HG02943 (cell line): Measurements from ENCODE around the gene LDLRAD4.

Experiments
- ATAC-seq: cut with Tn5 transposase; IDR thresholded peaks from one replicate; pipeline ENCODE4 v1.9.1; 2021; ENCODE audit warnings: mild to moderate bottlenecking, low read depth, moderate library complexity; ENCODE audit not compliant: unreplicated experiment

Gene LDLRAD4

GRCh38 chr18:13416208-13416607, 197.6 kb downstream of the LDLRAD4 start:
- ATAC-seq, result no peak

GRCh38 chr18:13416848-13417247, 198.3 kb downstream of the LDLRAD4 start:
- no peak for ATAC-seq

GRCh38 chr18:13418013-13418710, 199.6 kb downstream of the LDLRAD4 start:
- ATAC-seq, result no peak

DNA sequence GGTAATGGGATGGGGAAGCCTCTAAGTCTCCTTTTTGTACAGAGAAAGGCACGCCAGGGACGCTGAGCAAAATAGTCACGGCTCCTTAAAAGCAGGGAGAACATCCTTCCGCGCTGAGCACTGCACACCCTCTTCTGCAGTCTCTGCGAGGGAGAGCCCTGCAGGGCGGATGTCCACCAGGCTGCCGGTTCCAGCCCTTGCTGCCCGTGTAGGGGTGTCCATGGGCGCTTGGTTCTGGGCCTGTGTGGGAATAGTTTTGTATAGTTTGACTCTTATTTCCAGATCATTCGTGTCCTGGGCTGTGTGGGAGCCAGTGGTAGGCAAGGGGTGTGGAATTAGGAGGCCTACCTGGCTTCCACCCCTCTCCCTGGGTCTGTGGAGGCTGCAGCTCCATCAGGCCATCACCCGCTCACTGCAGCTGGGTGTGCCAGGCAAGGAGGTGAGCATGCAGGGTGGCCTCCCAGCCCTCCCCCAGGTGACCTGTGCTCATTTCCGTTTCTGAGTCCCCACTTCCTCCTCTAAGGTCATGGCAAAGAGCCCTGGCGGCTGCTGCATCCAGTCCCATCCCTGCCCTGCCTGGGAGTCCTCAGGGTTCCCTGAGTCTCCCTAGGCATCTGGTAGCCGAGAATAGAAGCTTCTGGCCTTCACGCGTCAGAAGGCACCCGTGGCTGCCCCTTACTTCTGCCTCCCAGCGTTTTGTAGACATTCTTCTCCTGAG, 202.6 kb downstream of the LDLRAD4 start:
- no peak for ATAC-seq

- no peak for ATAC-seq
These were observed 204.1 kb downstream of the LDLRAD4 start for GRCh38 chr18:13422541-13423147.

DNA sequence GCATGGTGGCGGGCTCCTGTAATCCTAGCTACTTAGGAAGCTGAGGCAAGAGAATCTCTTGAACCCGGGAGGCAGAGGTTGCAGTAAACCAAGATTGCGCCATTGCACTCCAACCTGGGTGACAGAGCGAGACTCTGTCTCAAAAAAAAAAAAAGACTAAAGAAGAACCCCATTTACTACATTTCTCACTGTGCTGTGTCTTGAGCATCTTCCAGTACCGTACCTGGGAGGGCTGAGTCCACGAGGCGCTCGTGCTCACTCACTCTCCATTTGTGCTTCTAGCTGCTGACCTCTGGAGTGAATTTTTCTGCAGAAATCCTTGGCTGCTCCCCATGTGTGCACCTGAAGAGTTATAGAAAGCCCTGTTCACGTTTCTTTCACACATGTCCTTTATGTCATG, 204.8 kb downstream of the LDLRAD4 start:
- ATAC-seq, result no peak

DNA sequence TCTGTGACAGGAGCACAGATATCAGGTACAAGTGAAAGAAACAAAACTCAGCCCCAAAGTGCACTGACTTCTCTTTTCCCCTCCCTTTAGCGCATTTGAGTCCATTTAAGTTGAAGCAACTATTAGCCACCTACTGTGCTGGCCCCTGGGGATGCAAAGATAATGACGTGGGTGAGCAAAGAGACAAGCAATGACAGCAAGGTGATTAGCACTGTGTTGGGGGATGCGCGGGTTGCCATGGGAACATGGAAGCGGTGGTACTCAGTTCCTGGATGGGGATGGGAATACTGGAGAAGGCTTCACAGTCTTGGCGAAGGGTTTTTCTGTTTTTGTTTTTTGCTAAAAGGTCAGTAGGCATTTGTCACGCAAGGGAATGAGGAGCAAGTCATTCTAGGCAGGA, 205.8 kb downstream of the LDLRAD4 start:
- no peak for ATAC-seq

DNA sequence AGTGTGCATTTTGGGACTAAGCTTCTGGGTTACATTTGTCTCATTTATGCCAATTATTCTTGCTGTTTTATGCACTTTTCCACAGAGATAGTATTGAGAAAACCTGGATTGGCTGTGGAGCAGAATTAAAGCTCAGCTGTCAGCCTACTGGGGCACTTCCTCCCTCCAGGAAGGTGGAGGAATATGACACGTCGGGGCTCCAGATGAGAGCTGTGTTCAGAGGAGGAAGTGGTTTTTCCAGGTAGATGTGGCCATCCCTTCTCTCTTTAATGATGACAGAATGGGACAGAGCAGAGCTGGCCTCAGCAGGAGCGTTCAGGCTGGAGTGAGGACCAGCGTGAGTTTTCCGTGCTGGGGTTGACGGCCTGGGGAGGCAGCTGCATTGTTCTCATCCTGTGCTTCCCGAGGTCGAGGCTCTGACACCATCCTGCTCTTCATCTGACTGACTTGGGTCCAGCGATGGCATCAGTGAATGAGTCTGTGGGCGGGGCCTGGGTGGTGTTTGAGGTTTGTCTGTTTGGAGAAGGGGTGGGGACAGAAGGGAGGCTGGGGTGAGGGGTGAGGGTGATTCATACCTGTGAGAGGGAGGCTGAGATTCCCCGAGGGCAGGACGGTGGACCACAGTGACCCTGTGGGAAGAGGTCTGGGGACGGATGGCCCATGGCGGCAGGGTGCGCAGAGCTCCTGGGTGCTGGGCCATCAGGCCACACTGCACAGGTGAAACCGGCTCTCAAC, 207.0 kb downstream of the LDLRAD4 start:
- no peak for ATAC-seq

GRCh38 chr18:13427354-13427753, 208.8 kb downstream of the LDLRAD4 start:
- ATAC-seq, result no peak

GRCh38 chr18:13428319-13428718, 209.8 kb downstream of the LDLRAD4 start:
- ATAC-seq, result no peak

DNA sequence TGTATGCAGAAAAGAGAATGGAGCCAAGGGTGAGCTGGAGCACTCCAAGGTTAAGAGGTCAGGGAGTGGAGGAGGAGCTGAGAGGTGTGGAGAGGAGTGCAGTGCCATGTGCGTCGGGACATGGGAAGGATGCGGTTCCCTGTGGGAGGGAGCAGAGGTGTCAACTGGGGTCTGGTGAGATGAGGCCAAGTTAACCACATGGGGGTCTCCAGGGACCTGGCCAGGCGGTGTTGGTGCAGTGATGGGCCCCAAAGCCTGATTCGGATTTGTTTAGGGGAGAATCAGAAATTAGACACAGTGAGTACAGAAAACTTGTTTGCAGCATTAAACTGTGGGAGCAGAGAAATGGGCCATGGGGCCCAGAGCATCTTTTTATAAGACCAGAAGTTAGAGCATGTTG, 210.5 kb downstream of the LDLRAD4 start:
- no peak for ATAC-seq

- ATAC-seq, result no peak
These were observed 211.4 kb downstream of the LDLRAD4 start for GRCh38 chr18:13429884-13430510.

GRCh38 chr18:13430663-13431062, 212.1 kb downstream of the LDLRAD4 start:
- no peak for ATAC-seq

DNA sequence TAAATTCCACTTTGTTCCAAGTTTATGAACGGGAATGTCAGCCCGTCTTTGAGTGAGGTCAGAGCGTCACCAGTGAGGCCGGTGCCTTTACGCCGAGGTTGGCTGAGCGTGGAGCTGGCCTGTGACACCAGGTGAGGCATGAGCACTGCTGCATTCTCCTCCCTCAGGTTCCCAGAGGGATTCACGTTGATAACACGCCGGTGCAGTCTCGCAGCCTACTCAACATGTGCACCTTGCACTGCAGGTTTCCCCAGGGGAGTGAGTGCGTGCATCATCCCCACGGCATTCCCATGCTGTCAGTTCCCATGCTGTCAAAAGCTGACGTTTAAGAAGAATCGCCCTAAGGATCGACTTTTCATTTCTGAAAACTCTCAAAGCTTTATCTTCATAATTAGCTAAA, 213.3 kb downstream of the LDLRAD4 start:
- ATAC-seq, result no peak

GRCh38 chr18:13433125-13433524, 214.6 kb downstream of the LDLRAD4 start:
- no peak for ATAC-seq

GRCh38 chr18:13433685-13434084, 215.1 kb downstream of the LDLRAD4 start:
- no peak for ATAC-seq

- no peak for ATAC-seq
These were observed 216.3 kb downstream of the LDLRAD4 start for GRCh38 chr18:13434854-13435253.

DNA sequence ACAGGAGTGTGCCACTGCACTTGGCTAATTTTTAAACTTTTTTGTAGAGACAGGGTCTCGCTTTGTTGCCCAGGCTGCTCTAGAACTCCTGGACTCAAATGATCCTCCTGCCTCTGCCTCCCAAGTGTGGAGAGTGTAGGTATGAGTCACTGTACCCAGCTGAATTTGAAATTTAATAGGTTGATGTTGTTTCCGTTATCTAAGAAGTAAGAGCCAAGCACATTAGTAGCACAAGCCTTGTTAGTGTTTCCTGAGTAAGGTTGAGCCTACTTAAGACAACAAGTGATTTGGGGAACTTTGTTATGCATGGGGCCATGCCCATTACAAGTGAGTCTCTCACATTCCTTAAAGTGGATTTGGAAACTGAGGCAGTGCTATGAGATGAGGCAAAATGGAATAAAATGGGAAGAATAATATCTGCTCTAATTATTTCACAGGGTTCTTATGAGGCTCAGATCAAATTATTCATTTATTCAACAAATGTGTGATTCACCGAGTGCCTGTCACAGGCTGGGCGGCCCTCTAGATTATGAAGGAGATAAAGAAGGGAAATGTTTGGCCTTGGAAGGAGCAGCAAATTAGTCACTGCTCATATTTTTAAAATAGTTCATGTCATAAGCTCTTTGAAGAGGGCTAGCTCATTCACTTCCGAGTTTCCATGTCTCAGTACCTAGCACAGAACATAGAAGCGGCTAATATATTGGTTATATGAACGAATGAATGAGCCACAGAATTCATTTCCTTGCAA, 217.2 kb downstream of the LDLRAD4 start:
- ATAC-seq, result no peak

- ATAC-seq, result no peak
These were observed 218.0 kb downstream of the LDLRAD4 start for GRCh38 chr18:13436576-13436975.

- no peak for ATAC-seq
These were observed 218.5 kb downstream of the LDLRAD4 start for GRCh38 chr18:13437034-13437433.
